ACHN (cell line): ENCODE data around the gene ABHD16A.
A peak's percentile ranks its signal among the peaks of the same experiment; 100 is the strongest.

Experiments
- DNase-seq: peaks from one replicate; pipeline ENCODE4 v3.0.0-alpha.2; 2015
- in situ Hi-C: cut with HindIII; loops from 2 replicates; pipeline ENCODE4 v1.10.0; 2017; ENCODE audit warnings: low sequenced_read_pairs, low pct_ligation_motif_present, low pct_unique_long_range_greater_than_20kb

The ABHD16A gene

DNA sequence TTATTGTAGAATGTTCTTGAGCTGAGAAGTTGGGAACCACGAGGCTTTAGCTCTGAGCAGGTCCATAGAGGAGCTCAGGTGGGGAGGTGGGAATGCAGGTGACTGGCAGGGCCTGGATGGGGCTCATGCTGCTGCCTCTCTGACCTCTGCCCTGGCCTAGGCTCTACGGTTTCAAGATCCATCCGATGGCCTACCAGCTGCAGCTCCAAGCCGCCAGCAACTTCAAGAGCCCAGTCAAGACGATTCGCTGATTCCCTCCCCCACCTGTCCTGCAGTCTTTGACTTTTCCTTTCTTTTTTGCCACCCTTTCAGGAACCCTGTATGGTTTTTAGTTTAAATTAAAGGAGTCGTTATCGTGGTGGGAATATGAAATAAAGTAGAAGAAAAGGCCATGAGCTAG is 33.4 kb downstream of the ABHD16A start, which contains the start of gene LY6G5B:
LY6G5B (plus strand) TSS at position 301 of the 400 bp plus-strand sequence. CDS start 975 bp downstream, outside the sequence.
- DNase-seq: no peak
- in situ Hi-C loops: no loop called here

DNA sequence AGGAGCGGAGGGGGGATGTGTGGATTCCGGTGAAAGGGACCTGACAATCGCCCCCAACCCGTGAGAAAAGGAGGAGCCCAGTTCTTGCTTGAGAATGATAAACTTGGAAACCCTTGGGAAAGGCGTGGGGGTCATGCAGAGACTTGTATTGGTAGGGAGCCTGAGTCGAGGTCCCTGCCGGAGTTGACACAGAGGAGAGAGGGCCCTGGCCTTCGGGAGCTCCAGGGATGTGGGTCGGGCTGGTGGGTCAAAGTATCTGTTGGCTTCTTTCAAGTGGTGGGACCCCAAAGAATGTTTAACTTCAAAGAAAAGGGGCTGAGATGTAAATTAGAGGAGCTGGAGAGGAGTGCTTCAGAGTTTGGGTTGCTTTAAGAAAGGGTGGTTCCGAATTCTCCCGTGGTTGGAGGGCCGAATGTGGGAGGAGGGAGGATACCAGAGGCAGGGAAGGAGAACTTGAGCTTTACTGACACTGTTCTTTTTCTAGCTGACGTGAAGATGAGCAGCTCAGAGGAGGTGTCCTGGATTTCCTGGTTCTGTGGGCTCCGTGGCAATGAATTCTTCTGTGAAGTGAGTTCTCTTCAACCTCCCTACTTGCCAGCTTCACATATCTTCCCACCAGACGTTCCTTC is 36.7 kb downstream of the ABHD16A start:
- in situ Hi-C loops: no loop called here
- DNase-seq: no peak

DNA sequence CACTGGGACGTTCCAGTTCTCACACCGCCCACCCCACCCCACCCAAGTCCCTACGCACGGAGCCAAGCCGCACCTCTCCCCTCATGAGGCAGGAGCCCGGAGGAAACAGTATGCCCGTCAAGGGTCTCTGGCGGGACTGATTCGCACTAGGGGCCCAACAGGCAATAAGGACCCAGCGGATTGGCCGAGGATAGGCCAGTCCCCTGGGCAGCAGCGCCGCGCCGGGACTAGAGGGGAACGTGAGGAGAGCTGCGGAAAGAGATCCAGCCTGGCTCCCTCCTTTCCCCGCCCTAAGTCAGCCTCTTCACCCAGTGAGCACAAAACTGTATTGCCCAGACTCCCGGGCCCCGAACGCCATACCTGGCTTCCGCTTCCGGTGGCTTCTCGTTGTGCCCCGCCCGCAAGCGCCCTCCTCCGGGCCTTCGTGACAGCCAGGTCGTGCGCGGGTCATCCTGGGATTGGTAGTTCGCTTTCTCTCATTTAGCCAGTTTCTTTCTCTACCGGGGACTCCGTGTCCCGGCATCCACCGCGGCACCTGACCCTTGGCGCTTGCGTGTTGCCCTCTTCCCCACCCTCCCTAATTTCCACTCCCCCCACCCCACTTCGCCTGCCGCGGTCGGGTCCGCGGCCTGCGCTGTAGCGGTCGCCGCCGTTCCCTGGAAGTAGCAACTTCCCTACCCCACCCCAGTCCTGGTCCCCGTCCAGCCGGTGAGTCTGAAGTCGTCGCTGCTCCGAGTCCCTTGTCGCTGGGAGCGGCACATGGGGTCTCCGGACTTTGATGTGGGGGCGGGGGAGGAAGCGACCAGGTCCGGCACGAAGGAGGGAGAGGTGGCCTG is 37.4 kb downstream of the ABHD16A start, which contains the start of gene CSNK2B:
CSNK2B (plus strand) TSS at position 580 of the 836 bp plus-strand sequence. CDS start 752 bp downstream, outside the sequence.
- in situ Hi-C loops: no loop called here

DNA sequence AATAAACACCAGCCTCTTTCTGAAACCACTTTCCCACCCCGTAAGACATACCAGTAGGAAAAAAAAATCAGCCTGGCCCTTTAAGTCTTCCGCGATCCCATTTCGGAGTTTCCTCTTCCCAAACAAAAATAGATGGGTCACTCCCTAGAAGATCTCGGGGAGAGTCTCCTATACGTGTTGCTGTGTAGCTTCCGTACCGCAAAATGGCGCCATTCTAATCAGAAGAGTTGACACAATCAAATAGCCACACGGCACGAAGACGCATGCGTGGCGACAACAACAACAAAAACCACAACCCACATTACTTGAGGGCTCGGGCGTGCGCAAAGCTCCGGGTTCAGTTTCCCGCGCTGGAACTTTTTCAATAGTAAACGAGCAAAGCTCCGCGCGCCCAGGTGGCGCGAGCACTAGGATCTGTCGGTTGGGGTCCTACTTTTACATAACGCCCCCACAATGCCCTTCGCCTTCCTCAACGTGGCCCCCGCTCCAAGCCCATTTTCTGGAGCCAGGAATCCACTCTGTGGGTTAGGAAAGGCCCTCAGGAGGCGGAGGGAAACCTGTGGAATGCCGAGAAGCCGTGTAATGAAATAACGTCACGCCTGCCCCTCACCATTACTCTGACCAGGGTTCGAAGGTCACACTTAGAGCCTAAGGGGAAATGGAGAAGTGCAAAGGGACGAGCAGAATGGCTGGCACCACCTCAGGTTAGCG is 38.2 kb downstream of the ABHD16A start, which contains the start of gene GPANK1:
GPANK1 (minus strand) TSS at position 208 of the 711 bp plus-strand sequence. CDS start 519 bp downstream, outside the sequence.
- peak; percentile 86 for DNase-seq
- in situ Hi-C loops: no loop called here

More for the DNA sequence above, 37.4 kb downstream of the ABHD16A start, which contains the start of gene CSNK2B:
- peak; percentile 94 for DNase-seq

DNA sequence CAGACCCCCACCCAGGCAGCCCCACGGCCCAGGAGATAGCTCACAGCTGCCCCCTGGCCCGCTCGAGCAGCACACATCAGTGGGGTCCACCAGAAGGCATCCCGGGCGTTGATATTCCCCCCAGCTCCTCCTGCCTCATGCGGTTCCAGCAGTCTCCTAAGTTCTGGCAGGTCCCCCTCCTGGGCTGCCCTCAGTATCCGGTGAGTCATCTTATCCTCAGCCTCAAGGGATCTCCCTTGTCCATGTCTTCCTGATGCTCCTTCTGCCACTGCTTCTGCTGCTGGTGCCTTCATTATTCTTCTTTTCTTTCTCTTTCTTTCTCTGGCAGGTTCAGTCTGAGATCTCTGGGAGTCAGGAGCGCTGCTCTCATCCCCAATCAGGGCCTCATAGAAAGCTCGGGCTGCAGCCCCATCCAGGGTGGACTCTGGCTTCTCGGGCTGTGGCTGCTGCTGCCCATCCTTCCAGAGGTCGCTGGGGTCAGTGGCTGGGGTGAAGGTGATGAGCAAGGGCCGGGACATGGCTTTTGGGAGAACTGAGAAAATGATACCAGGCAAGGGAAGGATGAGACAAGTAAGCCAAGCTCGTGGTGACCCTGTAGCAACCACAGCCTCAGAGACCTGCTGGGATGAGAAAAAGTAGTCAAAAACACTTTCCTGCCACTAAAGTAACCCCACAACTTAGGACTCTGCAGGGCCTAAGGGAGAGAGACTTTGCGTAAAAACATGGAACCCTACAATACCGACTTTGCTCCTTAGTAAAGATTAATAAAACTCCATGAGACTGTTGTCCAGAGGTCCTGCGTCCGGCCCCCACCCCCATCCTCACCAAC is 38.9 kb downstream of the ABHD16A start:
- peak; percentile 70 for DNase-seq
- in situ Hi-C loops: no loop called here

DNA sequence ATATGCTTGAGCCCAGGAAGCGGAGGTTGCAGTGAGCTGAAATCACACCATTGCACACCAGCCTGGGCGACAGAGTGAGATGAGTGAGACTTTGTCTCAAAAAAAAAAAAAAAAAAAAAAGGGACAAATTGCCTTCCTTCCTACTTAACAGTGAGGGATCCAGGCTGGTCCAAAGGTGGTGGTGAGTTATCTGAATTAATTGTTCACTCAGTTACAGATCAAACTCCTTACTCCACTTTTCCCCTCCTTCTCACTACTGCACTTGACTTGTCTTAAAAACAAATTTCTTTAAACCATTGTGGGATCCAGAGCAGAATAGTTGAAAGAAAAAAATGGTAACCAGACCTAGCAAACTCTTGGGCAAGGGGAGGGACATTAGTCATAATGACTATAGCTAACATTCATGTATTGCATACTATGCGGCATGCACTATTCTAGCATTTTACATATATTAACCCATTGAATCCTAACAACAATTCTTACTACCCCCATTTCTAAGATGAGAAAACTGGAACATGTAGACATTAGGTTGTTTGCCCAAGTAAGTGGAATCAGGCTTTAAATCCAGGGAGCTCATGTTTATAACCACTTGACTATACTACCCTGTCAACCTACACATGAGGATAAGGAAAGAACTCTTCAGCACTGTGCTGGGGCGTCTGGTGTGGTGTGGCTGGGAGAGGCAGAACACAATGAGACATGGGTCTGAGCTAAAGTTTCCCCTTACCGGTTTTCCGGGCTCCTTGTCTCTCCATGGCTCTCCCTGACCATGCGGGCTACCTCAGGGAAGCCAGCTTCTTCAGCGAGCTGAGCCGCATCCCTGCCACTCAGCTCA is 39.8 kb downstream of the ABHD16A start:
- in situ Hi-C loops: no loop called here

DNA sequence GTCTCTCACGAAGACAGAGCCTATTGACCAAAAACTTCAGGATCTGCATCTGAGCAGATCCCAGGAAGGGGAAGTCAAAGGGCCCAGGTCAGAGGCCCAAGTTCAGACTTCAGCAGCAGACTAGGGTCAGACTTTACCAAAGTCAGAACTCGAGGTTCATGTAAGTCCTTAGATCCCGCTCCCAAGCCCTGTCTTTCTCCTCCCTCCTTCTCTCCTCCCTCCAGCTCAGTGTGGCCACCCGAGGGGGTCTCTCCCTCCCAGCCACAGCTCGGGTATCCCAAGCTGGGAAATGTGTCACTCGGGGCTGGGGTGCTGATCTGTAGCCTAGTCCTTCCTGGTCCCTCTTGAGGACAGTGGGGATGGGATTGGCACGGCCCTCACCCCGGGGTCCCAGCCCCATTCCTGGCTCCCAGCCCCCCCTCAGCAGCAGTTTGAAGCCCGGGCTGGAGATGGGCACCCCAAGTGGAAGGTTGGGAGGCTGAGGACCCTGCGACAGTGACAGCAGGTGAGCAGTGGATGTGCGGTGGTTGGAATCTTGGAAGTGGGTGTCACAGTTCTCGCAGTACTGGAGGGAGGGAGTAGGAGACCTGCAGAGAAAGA is 40.9 kb downstream of the ABHD16A start:
- in situ Hi-C loops: no loop called here
- DNase-seq: no peak

More for the DNA sequence above, 39.8 kb downstream of the ABHD16A start:
- no peak for DNase-seq

DNA sequence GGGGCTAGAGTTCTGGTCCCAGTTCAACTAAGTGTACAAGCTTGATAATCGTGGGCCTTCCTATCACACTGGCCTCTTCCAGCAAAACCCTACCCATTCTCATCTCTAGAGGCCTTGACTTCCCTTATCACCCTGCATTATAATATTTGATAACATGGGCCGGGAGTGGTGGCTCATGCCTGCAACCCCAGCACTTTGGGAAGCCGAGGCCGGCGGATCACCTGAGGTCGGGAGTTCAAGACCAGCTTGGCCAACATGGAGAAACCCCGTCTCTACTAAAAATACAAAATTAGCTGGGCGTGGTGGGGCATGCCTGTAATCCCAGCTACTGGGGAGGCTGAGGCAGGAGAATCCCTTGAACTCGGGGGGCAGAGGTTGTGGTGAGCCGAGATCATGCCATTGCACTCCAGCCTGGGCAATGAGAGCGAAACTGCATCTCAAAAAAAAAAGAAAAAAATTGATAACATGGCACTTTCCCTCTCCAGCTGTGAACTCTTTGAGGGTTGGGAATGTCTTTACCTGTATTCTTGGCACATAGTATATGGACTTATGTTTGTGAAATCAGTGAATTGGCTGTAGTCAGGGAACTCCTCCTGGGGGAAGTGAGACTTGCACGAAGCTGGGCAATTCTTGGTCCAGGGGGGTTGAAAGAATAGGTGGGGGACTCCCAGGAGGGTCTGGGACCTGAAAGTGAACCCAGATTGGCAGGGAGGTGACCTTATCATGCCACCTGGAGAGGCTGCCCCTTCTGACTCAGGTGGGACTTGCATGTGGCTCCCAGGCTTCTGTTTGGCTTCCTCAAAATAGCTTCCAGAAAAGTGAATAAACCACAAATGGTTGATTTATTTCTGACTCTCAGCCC is 41.6 kb downstream of the ABHD16A start:
- in situ Hi-C loops: no loop called here
- no peak for DNase-seq

DNA sequence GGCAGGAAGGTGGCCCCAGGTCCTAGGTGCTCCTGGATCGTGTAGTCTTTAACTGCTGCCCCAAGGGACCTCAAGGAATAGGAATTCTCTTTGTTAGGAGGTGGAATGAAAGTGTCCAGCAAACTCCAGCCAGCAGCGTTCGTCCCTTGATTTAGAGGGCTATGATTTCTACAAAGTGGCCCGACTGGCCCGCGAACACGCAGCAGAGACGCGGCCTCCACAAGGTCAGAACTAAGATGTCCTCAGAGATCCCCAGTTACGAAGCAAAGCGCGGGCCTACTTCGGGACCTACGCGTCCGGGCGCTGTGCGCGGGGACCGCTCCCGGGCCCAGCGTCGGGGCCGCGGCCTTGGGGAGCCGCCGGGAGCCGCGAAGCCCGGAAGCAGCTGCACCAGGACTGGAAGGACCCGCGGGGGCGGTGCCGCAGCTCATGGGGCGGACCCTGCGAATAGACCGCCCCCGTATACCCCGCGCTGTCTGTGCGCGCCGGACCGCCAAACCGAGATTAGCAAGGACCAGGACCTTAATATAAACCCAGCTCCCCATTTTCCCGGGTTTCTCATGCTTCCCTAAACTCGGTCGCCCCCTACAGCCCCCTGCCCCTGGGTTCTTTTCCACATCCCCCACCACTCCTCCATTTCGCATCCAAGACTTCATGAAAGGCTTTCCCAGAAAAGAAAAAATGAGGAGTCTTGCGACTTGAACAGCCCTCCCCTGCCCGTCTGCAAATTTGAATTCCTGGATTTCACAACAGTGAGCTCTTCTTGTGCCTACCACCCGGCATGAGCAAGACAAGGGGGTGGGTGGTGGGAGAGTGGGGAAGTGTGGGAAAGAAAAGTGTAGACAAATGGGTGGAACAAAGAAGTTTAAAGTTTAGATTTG is 42.5 kb downstream of the ABHD16A start, which contains the start of gene C6orf47:
C6orf47 (minus strand) TSS at position 398 of the 881 bp plus-strand sequence. CDS start 831 bp downstream, outside the sequence.
- DNase-seq: peak; percentile 77
- in situ Hi-C loops: no loop called here

DNA sequence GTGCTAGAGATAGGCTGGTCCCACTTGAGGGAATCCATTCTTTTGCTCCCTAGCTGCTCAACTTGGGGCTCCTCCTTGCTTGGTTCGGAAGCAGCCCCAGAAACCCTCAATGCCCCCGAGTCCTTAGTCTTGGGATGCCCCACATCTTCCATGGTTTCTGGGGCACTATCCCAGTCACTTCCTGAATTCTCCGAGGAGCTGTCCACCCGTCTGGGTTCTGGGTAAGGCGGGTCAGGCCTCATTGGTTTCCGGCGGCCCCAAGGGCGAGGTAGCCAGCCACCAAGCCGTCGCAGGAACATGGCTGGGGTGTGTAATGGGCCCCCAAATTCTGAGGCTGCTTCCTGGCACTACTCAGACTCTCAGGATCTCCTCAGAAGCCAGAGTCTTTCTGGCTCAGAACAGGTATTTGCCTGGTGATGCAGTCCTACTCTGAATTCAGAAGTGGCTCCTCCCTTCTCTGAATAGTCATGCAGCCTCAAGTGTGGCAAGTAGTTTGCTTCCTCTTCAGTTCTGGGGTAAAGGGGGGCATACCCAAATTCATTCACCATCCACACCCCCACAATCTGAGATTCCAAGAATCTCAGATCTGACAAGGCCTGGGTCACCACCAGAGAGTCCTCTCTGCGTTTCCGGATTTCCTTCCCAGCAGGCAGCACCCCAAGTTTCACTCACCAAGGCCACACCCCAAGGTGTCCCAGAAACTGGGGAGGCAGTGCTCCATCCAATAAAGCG is 43.3 kb downstream of the ABHD16A start:
- in situ Hi-C loops: no loop called here
- peak; percentile 49 for DNase-seq

DNA sequence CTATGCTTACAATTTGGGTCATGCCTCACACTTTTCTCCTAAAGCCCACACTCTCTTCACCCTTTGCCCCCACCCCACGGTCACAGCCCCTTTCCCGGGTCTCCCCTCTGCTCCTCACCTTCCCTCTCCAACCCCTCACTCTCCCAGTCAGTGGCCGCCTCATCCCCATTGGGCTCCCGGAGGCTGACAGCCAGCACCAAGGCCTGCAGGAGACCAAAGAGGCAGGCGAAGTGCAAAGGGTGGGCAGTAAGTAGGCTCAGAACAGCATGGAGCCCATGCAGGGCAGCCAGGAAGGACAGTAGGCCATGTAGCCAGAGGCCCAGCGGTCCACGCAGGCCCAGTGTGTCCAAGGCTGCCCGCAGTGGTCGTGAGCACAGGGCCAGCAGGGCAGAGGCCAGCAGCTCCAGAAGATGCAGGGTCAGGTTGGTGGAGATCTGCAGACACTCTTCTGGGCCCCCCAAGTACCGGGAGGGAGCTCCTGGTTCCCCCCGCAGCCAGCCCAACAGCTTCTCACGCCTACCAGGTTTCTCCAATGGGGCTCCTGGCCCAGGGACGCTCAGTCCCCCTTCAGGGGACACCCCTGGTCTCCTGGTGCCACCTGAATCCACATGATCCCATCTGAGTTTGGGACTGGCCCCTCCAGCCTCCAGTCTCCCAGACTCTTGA is 44.0 kb downstream of the ABHD16A start:
- DNase-seq: no peak
- in situ Hi-C loops: no loop called here

DNA sequence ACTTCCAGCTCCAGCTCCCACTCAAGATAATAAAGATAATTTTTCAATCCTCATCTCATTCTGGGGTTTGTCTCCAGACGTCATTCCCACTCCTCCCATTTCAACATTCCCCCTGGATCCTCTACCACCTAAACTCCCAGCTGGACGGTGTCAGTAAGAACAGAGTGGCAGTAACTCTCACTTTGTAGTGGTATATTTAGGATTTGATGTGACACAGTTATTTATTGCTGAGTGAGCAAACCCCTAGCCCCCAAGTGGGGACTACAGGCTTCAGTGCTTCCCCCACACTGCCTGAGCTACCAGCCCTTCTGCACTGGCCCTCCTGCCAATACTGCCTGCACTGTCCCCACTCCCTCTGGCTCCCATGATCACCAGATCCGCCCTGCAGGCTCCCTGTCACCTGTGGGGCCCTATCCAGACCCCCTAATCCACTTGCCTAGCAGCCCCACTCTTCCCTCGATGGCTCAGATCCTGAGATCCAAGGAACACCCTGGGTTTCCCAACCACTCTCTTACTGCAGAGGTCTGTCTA is 44.9 kb downstream of the ABHD16A start:
- in situ Hi-C loops: no loop called here
- DNase-seq: no peak

DNA sequence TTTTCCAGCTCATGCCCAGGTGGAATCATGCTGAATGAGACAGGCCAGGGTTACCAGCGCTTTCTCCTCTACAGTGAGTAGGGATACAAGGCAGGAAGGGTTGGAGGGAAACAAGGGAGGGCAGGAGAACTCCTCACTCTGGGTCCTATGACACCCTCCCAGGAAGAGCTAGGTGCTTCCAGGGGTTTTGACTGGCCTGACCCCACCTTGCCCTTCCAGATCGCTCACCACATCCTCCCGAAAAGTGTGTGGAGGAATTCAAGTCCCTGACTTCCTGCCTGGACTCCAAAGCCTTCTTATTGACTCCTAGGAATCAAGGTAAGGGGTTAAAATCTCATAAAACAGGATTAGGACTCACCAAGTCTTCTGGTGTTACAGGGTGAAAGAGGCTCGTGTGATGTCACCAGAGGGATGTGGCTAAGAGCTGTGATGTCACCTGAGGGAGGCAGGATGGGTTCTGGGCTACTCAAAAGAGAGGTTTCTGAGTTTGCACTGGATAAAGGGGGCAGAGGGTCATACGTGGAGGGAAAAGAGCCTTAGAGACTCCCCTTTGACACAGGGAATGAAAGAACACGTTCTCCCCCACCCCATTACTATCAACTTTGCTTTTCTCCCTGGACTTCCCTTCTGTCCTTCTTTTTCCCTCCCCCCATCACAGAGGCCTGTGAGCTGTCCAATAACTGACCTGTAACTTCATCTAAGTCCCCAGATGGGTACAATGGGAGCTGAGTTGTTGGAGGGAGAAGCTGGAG is 45.5 kb downstream of the ABHD16A start:
- no peak for DNase-seq
- in situ Hi-C loops: no loop called here
